PFSK-1 (cell line): ENCODE data around the gene SLC10A7.

Experiments
- FOXP2 ChIP-seq: optimal IDR thresholded peaks from 2 replicates; pipeline ENCODE3; 2011; ENCODE audit warnings: borderline replicate concordance, control low read depth, inconsistent platforms; ENCODE audit not compliant: insufficient read depth; ENCODE audit errors: extremely low read length, extremely low read depth
- POLR2AphosphoS5 ChIP-seq: IDR thresholded peaks from 2 replicates; pipeline ENCODE4 v1.6.1; 2012; ENCODE audit warnings: low read depth, mild to moderate bottlenecking, control low read depth, low read length, moderate library complexity
- SIN3A ChIP-seq: IDR thresholded peaks from 2 replicates; pipeline ENCODE4 v1.6.1; 2012; ENCODE audit warnings: mild to moderate bottlenecking, low read length, moderate library complexity, borderline replicate concordance; ENCODE audit not compliant: insufficient read depth
- TAF1 ChIP-seq: IDR thresholded peaks from 2 replicates; pipeline ENCODE4 v1.6.1; 2012; ENCODE audit warnings: low read length, control low read depth, borderline replicate concordance; ENCODE audit not compliant: insufficient read depth
- TF ChIP-seq, protein P1 (sequence below), 2 experiments: IDR thresholded peaks; 2 replicates each; pipeline versions ENCODE4 v1.6.1 to v1.8.0; 2011 to 2012; ENCODE audit warnings: low read depth in 2 of 2, low read length in 2 of 2, control low read depth in 1 of 2, inconsistent platforms in 1 of 2, mild to moderate bottlenecking in 1 of 2, moderate library complexity in 1 of 2; ENCODE audit not compliant: insufficient read depth in 1 of 2

The SLC10A7 gene

DNA sequence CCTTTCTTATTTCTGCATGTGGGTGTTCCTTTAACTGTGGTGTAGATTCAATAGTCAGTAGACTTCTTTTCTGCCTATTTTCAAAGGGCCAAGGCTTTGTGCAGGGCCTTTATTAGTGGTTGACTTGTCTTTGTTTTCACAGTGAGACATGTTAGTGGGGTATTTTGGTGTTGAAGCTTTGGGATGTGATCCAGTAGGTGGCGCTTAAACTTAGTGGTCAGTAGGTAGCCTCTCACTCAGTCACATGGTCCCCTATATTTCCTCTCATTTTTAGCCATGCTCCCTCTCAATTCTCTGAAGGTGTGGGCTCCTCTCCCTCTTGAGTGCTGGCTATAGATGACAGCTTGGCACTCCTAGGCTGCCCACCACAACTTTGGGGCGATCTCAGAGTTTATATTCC lies 23.4 kb upstream of the SLC10A7 start:
- TF ChIP-seq FOXP2 (no peak), SIN3A (no peak), TAF1 (no peak)
- TF ChIP-seq, protein P1, sequence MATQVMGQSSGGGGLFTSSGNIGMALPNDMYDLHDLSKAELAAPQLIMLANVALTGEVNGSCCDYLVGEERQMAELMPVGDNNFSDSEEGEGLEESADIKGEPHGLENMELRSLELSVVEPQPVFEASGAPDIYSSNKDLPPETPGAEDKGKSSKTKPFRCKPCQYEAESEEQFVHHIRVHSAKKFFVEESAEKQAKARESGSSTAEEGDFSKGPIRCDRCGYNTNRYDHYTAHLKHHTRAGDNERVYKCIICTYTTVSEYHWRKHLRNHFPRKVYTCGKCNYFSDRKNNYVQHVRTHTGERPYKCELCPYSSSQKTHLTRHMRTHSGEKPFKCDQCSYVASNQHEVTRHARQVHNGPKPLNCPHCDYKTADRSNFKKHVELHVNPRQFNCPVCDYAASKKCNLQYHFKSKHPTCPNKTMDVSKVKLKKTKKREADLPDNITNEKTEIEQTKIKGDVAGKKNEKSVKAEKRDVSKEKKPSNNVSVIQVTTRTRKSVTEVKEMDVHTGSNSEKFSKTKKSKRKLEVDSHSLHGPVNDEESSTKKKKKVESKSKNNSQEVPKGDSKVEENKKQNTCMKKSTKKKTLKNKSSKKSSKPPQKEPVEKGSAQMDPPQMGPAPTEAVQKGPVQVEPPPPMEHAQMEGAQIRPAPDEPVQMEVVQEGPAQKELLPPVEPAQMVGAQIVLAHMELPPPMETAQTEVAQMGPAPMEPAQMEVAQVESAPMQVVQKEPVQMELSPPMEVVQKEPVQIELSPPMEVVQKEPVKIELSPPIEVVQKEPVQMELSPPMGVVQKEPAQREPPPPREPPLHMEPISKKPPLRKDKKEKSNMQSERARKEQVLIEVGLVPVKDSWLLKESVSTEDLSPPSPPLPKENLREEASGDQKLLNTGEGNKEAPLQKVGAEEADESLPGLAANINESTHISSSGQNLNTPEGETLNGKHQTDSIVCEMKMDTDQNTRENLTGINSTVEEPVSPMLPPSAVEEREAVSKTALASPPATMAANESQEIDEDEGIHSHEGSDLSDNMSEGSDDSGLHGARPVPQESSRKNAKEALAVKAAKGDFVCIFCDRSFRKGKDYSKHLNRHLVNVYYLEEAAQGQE (IDR thresholded peaks at IDR 0.05; ENCODE audit: insufficient read depth in 1 of 2, low read depth in 2 of 2, low read length in 2 of 2) = no peak

DNA sequence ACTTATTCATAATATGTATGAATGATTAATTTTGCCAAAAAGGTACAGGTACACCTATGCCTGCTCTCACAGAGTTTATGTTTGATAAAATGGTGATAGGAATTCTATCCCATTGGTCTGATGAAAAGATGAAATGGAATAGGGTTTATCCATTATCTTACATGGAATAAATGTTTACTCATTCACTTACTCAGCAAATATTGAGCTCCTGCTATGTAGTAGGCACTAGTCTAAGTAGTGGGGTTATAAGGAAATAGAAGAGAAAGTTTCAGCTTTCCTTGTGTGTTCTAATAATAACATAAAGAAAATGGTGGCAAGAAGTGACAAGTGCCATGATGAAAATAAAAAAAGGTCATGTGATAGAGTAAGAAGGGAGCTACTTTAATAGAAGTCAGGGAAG lies 12.4 kb upstream of the SLC10A7 start:
- TF ChIP-seq FOXP2 (no peak), POLR2AphosphoS5 (no peak), SIN3A (no peak), TAF1 (no peak)
- TF ChIP-seq, protein P1 (IDR thresholded peaks at IDR 0.05; ENCODE audit: insufficient read depth in 1 of 2, low read depth in 2 of 2, low read length in 2 of 2) = no peak

DNA sequence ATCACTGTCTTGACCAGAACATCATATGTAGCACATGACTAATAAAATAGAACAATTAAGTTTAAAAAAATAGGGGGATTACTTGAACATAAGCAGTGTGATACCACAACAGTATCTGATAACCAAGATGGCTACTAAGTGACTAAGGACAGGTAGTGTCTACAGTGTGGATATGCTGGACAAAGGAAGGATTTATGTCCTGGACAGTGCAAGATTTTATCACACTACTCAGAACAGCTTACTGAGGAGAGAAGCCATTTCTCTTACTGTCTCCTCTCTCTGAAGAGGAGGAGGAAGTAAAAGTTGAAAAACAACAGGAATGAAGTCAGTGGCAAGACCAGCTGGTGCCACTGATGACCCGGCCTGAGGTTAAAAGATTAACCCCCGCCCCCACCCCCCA lies 4.0 kb upstream of the SLC10A7 start:
- TF ChIP-seq POLR2AphosphoS5 (no peak), FOXP2 (no peak), TAF1 (no peak), SIN3A (no peak)
- TF ChIP-seq, protein P1 (IDR thresholded peaks at IDR 0.05; ENCODE audit: insufficient read depth in 1 of 2, low read depth in 2 of 2, low read length in 2 of 2) = no peak

DNA sequence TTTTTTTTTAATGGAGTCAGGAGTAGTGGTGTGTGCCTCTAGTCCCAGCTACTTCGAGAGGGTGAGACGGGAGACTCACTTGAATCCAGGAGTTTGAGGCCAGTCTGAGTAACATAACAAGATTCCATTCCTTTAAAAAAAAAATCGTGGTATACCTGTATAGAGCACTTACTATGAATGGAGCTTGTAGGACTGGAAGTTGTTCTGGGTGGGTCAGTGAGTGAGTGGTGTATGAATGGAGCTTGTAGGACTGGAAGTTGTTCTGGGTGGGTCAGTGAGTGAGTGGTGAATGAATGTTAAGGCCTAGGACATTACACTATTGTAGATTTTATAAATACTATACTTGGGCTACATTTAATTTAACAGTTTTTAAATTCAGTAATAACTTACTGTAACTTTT lies 2.9 kb upstream of the SLC10A7 start:
- no peak for TF ChIP-seq FOXP2
- TF ChIP-seq TAF1 = no peak
- TF ChIP-seq, protein P1 (IDR thresholded peaks at IDR 0.05; ENCODE audit: insufficient read depth in 1 of 2, low read depth in 2 of 2, low read length in 2 of 2) = no peak

DNA sequence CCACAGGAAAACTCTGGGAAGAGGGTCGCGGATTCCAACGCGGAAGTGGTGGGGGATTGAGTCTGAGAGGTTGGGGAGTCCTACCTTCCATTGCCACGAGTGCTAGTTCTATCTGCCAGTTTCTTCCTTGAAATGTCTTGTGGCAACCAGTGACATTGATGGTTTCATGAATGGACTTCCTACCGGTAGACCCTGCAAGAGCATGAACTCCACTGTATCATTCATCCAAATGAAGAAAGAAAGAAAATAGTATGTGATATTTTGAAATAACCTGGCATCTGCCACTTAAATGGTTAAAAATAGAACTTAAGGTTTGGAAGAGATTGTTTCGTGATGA lies 1.1 kb upstream of the SLC10A7 start:
- no peak for TF ChIP-seq POLR2AphosphoS5
- TF ChIP-seq, protein P1 (IDR thresholded peaks at IDR 0.05; ENCODE audit: insufficient read depth in 1 of 2, low read depth in 2 of 2, low read length in 2 of 2) = no peak
- no peak for TF ChIP-seq TAF1
- TF ChIP-seq FOXP2 = no peak
